Gastroesophageal sphincter (tissue), 4 donors: Measurements from ENCODE around the gene RXFP2. TPM values are rescaled to one million over a fixed set of nuclear protein-coding genes. Genes with fewer than 3 reads are reported as not detected.

Source experiments
- ATAC-seq: fragments of 150-250 bp; one replicate; pipeline ENCODE4 v1.9.1; 2016; ENCODE audit warnings: mild to moderate bottlenecking, moderate library complexity
- H3K27ac ChIP-seq, 4 donors: fragments of 200-600 bp; sonication (generic) in 3 of 4; 1 replicate in 3 of 4; 2 replicates in 1 of 4; pipeline ENCODE4 v1.5.1; 2016 to 2019
- H3K27me3 ChIP-seq: fragments of 200-600 bp; sonication (generic); one replicate; pipeline ENCODE4 v1.5.1; 2019
- H3K36me3 ChIP-seq, 2 donors: fragments of 200-600 bp; sonication (generic); one replicate each; pipeline ENCODE4 v1.5.1; 2019; ENCODE audit warnings: control low read depth in 1 of 2
- H3K4me1 ChIP-seq, 3 donors: fragments of 200-600 bp; sonication (generic); 1 replicate in 2 of 3; 2 replicates in 1 of 3; pipeline ENCODE4 v1.5.1; 2016 to 2019; ENCODE audit warnings: control low read depth in 2 of 3
- H3K4me3 ChIP-seq, 2 donors: fragments of 200-600 bp; sonication (generic); one replicate each; pipeline ENCODE4 v1.5.1; 2019; ENCODE audit warnings: mild to moderate bottlenecking in 1 of 2, moderate library complexity in 1 of 2
- H3K9me3 ChIP-seq, 3 donors: fragments of 200-600 bp; sonication (generic); one replicate each; pipeline ENCODE4 v1.5.1; 2017 to 2019; ENCODE audit warnings: control low read depth in 2 of 3
- CTCF ChIP-seq, 4 experiments: fragments of 200-600 bp in 2 of 4; fragments of 450-650 bp in 2 of 4; sonication (generic) in 1 of 4; IDR thresholded peaks; one replicate each; pipeline ENCODE4 v1.5.1; 2017 to 2019; ENCODE audit warnings: antibody characterized with exemption in 4 of 4, mild to moderate bottlenecking in 2 of 4, moderate library complexity in 2 of 4
- EP300 ChIP-seq: sonication (generic); formaldehyde crosslinking; IDR thresholded peaks from one replicate; pipeline ENCODE4 v1.6.1; 2017; ENCODE audit warnings: antibody characterized with exemption, mild to moderate bottlenecking
- POLR2A ChIP-seq, 2 donors: fragments of 450-650 bp; IDR thresholded peaks; one replicate each; pipeline ENCODE4 v1.6.1; 2017; ENCODE audit warnings: antibody characterized with exemption in 2 of 2, mild to moderate bottlenecking in 2 of 2, moderate library complexity in 1 of 2
- POLR2AphosphoS5 ChIP-seq: sonication (generic); formaldehyde crosslinking; IDR thresholded peaks from one replicate; pipeline ENCODE4 v1.6.1; 2017; ENCODE audit warnings: antibody characterized with exemption
- WGBS, 2 donors: methylation state at CpG; one replicate each; pipeline ENCODE4 v1.1.5; 2018; ENCODE audit warnings: low coverage in 1 of 2; 5-methylcytosine and 5-hydroxymethylcytosine counted together
- total RNA-seq, 4 donors: library from RNA; depleted of rRNA; stranded (reverse); fragments of >200 nt; gene quantifications; one replicate each; pipeline ENCODE4 v1.1.0, GENCODE V29; 2016

RXFP2 gene
- total RNA-seq, 4 donors from 2014 or later = not detected

- H3K9me3 ChIP-seq = no peaks in the 10 kb centered on the region
- H3K27ac ChIP-seq = no peak overlapping the region
- no peaks in the 10 kb centered on the region for H3K36me3 ChIP-seq
- no peaks in the 10 kb centered on the region for H3K27me3 ChIP-seq
- peaks cover 0 to 4% (median 0%) of the 10 kb centered on the region in 3 donors for H3K4me1 ChIP-seq
- TF ChIP-seq POLR2A (IDR thresholded peaks at IDR 0.05) (no peak), EP300 (no peak), CTCF (IDR thresholded peaks at IDR 0.05) (no peak), POLR2AphosphoS5 (no peak)
- H3K4me3 ChIP-seq = no peak overlapping the region
- 53 to 90% methylated on average over 2 to 4 of the region's 4 CpGs for WGBS, 2 donors
- ATAC-seq = no peak
These were observed 34.2 kb downstream of the RXFP2 start for GRCh38 chr13:31773538-31773937.

- H3K36me3 ChIP-seq = no peaks in the 10 kb centered on the region
- peaks cover 0 to 4% (median 0%) of the 10 kb centered on the region in 3 donors for H3K4me1 ChIP-seq
- ATAC-seq = no peak
- no peaks in the 10 kb centered on the region for H3K27me3 ChIP-seq
- TF ChIP-seq POLR2A (IDR thresholded peaks at IDR 0.05) (no peak), CTCF (IDR thresholded peaks at IDR 0.05) (no peak), EP300 (no peak), POLR2AphosphoS5 (no peak)
- no peak overlapping the region for H3K27ac ChIP-seq
- no peaks in the 10 kb centered on the region for H3K9me3 ChIP-seq
- WGBS, 2 donors = 80 to 87% methylated on average over 2 to 3 of the region's 5 CpGs
- no peak overlapping the region for H3K4me3 ChIP-seq
These were observed 34.9 kb downstream of the RXFP2 start for GRCh38 chr13:31774186-31774750.

- no peak overlapping the region for H3K27ac ChIP-seq
- no peak overlapping the region for H3K4me3 ChIP-seq
- no peaks in the 10 kb centered on the region for H3K36me3 ChIP-seq
- ATAC-seq = no peak
- no peak for TF ChIP-seq POLR2A (IDR thresholded peaks at IDR 0.05)
- no peak for TF ChIP-seq EP300
- no peak for TF ChIP-seq POLR2AphosphoS5
- TF ChIP-seq CTCF (IDR thresholded peaks at IDR 0.05) = no peak
- H3K9me3 ChIP-seq = no peaks in the 10 kb centered on the region
- no peaks in the 10 kb centered on the region for H3K27me3 ChIP-seq
- peaks cover 0 to 4% (median 0%) of the 10 kb centered on the region in 3 donors for H3K4me1 ChIP-seq
- 95 to 96% methylated on average over 2 of the region's 2 CpGs for WGBS, 2 donors
These were observed 35.8 kb downstream of the RXFP2 start for GRCh38 chr13:31775148-31775547.

- peaks cover 0 to 4% (median 0%) of the 10 kb centered on the region in 3 donors for H3K4me1 ChIP-seq
- no peaks in the 10 kb centered on the region for H3K9me3 ChIP-seq
- no peak for TF ChIP-seq EP300
- TF ChIP-seq POLR2A (IDR thresholded peaks at IDR 0.05) = no peak
- no peak for TF ChIP-seq POLR2AphosphoS5
- TF ChIP-seq CTCF (IDR thresholded peaks at IDR 0.05) = no peak
- no peaks in the 10 kb centered on the region for H3K36me3 ChIP-seq
- 50 to 60% methylated on average over 1 to 3 of the region's 3 CpGs for WGBS, 2 donors
- H3K27me3 ChIP-seq = no peaks in the 10 kb centered on the region
- H3K27ac ChIP-seq = no peak overlapping the region
- peak; percentile 89 for ATAC-seq
- no peak overlapping the region for H3K4me3 ChIP-seq
These were observed 36.4 kb downstream of the RXFP2 start for GRCh38 chr13:31775686-31776085.

GRCh38 chr13:31781064-31781463 lies 41.7 kb downstream of the RXFP2 start:
- no peak for TF ChIP-seq CTCF (IDR thresholded peaks at IDR 0.05)
- no peak for TF ChIP-seq EP300
- no peak for TF ChIP-seq POLR2A (IDR thresholded peaks at IDR 0.05)
- no peak for TF ChIP-seq POLR2AphosphoS5
- Histone ChIP-seq H3K9me3 (no peaks in the 10 kb centered on the region), H3K36me3 (no peaks in the 10 kb centered on the region), H3K4me3 (no peak overlapping the region), H3K27me3 (no peaks in the 10 kb centered on the region), H3K27ac (no peak overlapping the region), H3K4me1 (no peaks in the 10 kb centered on the region)
- no peak for ATAC-seq
- 51 to 60% methylated on average over 3 to 4 of the region's 4 CpGs for WGBS, 2 donors
